Measurements from ENCODE around the gene ZNF385A.

The ZNF385A gene

GRCh38 chr12:54374562-54375258 is 9.8 kb downstream of the ZNF385A start:
- DNase-seq (ENCODE audit: low read depth in 2 of 2, low spot score in 1 of 2), result no peak

GRCh38 chr12:54373649-54374561 is 10.6 kb downstream of the ZNF385A start:
- no peak for DNase-seq (ENCODE audit: low read depth in 2 of 2, low spot score in 1 of 2)

- no peak for DNase-seq (ENCODE audit: low read depth in 2 of 2, low spot score in 1 of 2)
Observed at GRCh38 chr12:54372113-54372806, 12.3 kb downstream of the ZNF385A start.

GRCh38 chr12:54371328-54372112 is 13.0 kb downstream of the ZNF385A start:
- DNase-seq (ENCODE audit: low read depth in 2 of 2, low spot score in 1 of 2), result no peak

GRCh38 chr12:54370171-54370730 is 14.3 kb downstream of the ZNF385A start:
- DNase-seq (ENCODE audit: low read depth in 2 of 2, low spot score in 1 of 2), result no peak

GRCh38 chr12:54369597-54370131 is 14.9 kb downstream of the ZNF385A start:
- DNase-seq (ENCODE audit: low read depth in 2 of 2, low spot score in 1 of 2), result no peak

- DNase-seq (ENCODE audit: low read depth in 2 of 2, low spot score in 1 of 2), result peak; percentile 75 to 82
Observed at GRCh38 chr12:54368709-54369596, 15.6 kb downstream of the ZNF385A start.

- no peak for DNase-seq (ENCODE audit: low read depth in 2 of 2, low spot score in 1 of 2)
Observed at GRCh38 chr12:54368025-54368708, 16.4 kb downstream of the ZNF385A start.

GRCh38 chr12:54364413-54364812 is 20.1 kb downstream of the ZNF385A start, which contains the start of gene GPR84:
TSS of gene GPR84 (minus strand) at chr12:54364486. CDS start at chr12:54363851, 635 bp downstream.
- DNase-seq (ENCODE audit: low read depth in 2 of 2, low spot score in 1 of 2), result no peak

GRCh38 chr12:54363618-54364017 is 20.9 kb downstream of the ZNF385A start:
- no peak for DNase-seq (ENCODE audit: low read depth in 2 of 2, low spot score in 1 of 2)

- DNase-seq (ENCODE audit: low read depth in 2 of 2, low spot score in 1 of 2), result no peak
Observed at GRCh38 chr12:54363047-54363446, 21.5 kb downstream of the ZNF385A start.

- no peak for DNase-seq (ENCODE audit: low read depth in 2 of 2, low spot score in 1 of 2)
Observed at GRCh38 chr12:54360717-54361456, 23.6 kb downstream of the ZNF385A start.

- no peak for DNase-seq (ENCODE audit: low read depth in 2 of 2, low spot score in 1 of 2)
Observed at GRCh38 chr12:54359762-54360351, 24.7 kb downstream of the ZNF385A start.

- peak; percentile 86 to 88 for DNase-seq (ENCODE audit: low read depth in 2 of 2, low spot score in 1 of 2)
Observed at GRCh38 chr12:54358945-54359761, 25.4 kb downstream of the ZNF385A start.

GRCh38 chr12:54358191-54358944 is 26.2 kb downstream of the ZNF385A start:
- DNase-seq (ENCODE audit: low read depth in 2 of 2, low spot score in 1 of 2), result peak in 1 of 2 donors; percentile 24

Measured in stimulated activated CD8-positive, alpha-beta memory T cell treated with anti-CD3 and anti-CD28 coated beads, Interleukin-4, amount 100 ng/mL, for 4 hours (primary cell).